T-cell (primary cell): ENCODE measurements around the gene MAP2K7. TPM values are rescaled to one million over a fixed set of nuclear protein-coding genes. Genes with fewer than 3 reads are reported as not detected.

Source experiments
- ATAC-seq, 4 experiments: fragments of 200-7000 bp in 3 of 4; fragments of 150-1000 bp in 1 of 4; cut with Tn5 transposase; replicated peaks in 1 of 4; 1 replicate in 3 of 4; 2 replicates in 1 of 4; pipeline ENCODE4 v1.10.0; 2021; ENCODE audit warnings: moderate library complexity in 3 of 4, mild to moderate bottlenecking in 2 of 4, moderate number of reproducible peaks in 1 of 4
- CTCF ChIA-PET, 2 donors: fragments of 300-600 bp; sonication (Branson Sonifier 250); formaldehyde crosslinking; loops; one replicate each; lab custom pipeline; 2022; ENCODE audit warnings: antibody characterized with exemption in 2 of 2; lab: Charles Lee
- POLR2A ChIA-PET, 2 donors: fragments of 300-600 bp; sonication (Branson Sonifier 250); formaldehyde crosslinking; loops; one replicate each; lab custom pipeline; 2022; ENCODE audit warnings: antibody characterized with exemption in 2 of 2; lab: Charles Lee
- DNase-seq, 35 experiments: peaks; one replicate each; pipeline versions ENCODE4 v3.0.0 to v3.0.0-alpha.2; 2013 to 2023
- H3K27ac ChIP-seq: one replicate; pipeline ENCODE4 v1.5.1; 2013; ENCODE audit warnings: low read length
- H3K27me3 ChIP-seq, 2 experiments: replicated peaks in 1 of 2; 1 replicate in 1 of 2; 2 replicates in 1 of 2; pipeline versions ENCODE4 v1.6.1 to v1.7.0; 2013; ENCODE audit warnings: low read length in 1 of 2, mixed read lengths in 1 of 2; ENCODE audit not compliant: control insufficient read depth in 2 of 2, insufficient read depth in 2 of 2; ENCODE audit errors: extremely low read depth in 1 of 2
- H3K36me3 ChIP-seq, 2 donors: 1 replicate in 1 of 2; 2 replicates in 1 of 2; pipeline versions ENCODE4 v1.6.1 to v1.7.0; 2013; ENCODE audit warnings: low read length in 1 of 2; ENCODE audit not compliant: control insufficient read depth in 2 of 2, insufficient read depth in 1 of 2; ENCODE audit errors: extremely low read depth in 1 of 2
- H3K4me1 ChIP-seq, 2 experiments: 1 replicate in 1 of 2; 2 replicates in 1 of 2; pipeline versions ENCODE4 v1.6.1 to v1.7.0; 2013; ENCODE audit warnings: low read length in 2 of 2, mixed read lengths in 1 of 2; ENCODE audit not compliant: insufficient read depth in 2 of 2, control insufficient read depth in 1 of 2; ENCODE audit errors: extremely low read depth in 1 of 2
- H3K4me3 ChIP-seq, 2 donors: 1 replicate in 1 of 2; 2 replicates in 1 of 2; pipeline versions ENCODE4 v1.5.1 to v1.7.0; 2013; ENCODE audit warnings: mild to moderate bottlenecking in 2 of 2, low read length in 1 of 2, moderate library complexity in 1 of 2; ENCODE audit not compliant: control insufficient read depth in 1 of 2; ENCODE audit errors: extremely low read depth in 1 of 2
- H3K9me3 ChIP-seq: 2 replicates; pipeline ENCODE4 v1.7.0; 2013
- H3K27ac Mint-ChIP-seq, 2 donors: one replicate each; pipeline ENCODE4 v1.8.0; 2020 to 2021; ENCODE audit warnings: mild to moderate bottlenecking in 2 of 2, mixed read lengths in 2 of 2
- H3K27me3 Mint-ChIP-seq, 2 donors: one replicate each; pipeline ENCODE4 v1.8.0; 2021 to 2022; ENCODE audit warnings: mixed read lengths in 2 of 2
- H3K36me3 Mint-ChIP-seq: one replicate; pipeline ENCODE4 v1.8.0; 2021; ENCODE audit warnings: mixed read lengths
- H3K4me1 Mint-ChIP-seq, 3 donors: one replicate each; pipeline ENCODE4 v1.8.0; 2020 to 2022; ENCODE audit warnings: mixed read lengths in 3 of 3, mild to moderate bottlenecking in 1 of 3
- H3K4me3 Mint-ChIP-seq, 3 donors: one replicate each; pipeline ENCODE4 v1.8.0; 2020 to 2022; ENCODE audit warnings: mild to moderate bottlenecking in 3 of 3, mixed read lengths in 3 of 3, moderate library complexity in 3 of 3
- H3K9me3 Mint-ChIP-seq, 3 donors: one replicate each; pipeline ENCODE4 v1.8.0; 2020 to 2022; ENCODE audit warnings: mixed read lengths in 3 of 3
- WGBS: methylation state at CpG from one replicate; pipeline ENCODE4 v1.1.5; 2013; ENCODE audit warnings: missing lambda C conversion rate; ENCODE audit not compliant: insufficient coverage; 5-methylcytosine and 5-hydroxymethylcytosine counted together
- total RNA-seq, 35 experiments: library from RNA in 6 of 35; stranded (reverse) in 6 of 35; fragments of 120-200 nt in 1 of 35; gene quantifications; one replicate each; pipeline versions ENCODE4 v1.2.1 to v1.2.4 and lab custom pipeline; 2013 to 2026

MAP2K7 gene
- total RNA-seq, 5 donors from 2014 or later (not counting 1 experiment from before 2014, with no cell fraction given) = 68.1 to 93.1 (median 73.5) TPM

- Mint-ChIP-seq H3K9me3 (no peaks in the 10 kb centered on the region), H3K4me3 (peak overlapping the region; percentile 60 to 80 (median 64)), H3K27ac (peak overlapping the region in 1 of 2 donors; percentile 48), H3K36me3 (no peaks in the 10 kb centered on the region), H3K27me3 (peaks cover 17 to 20% of the 10 kb centered on the region in 2 donors), H3K4me1 (peaks cover 33 to 44% (median 37%) of the 10 kb centered on the region in 3 donors)
- 15% methylated on average over 20 of the region's 30 CpGs for WGBS
- ATAC-seq = peak; percentile 3 to 32 (median 16)
- H3K9me3 ChIP-seq = no peaks in the 10 kb centered on the region
- POLR2A ChIA-PET = interaction anchor here (0.6 to 0.9 kb wide), 2 partner anchors 30 to 1965 kb away, joined by 3 to 4 read pairs; no protein-coding TSS in a partner anchor
- H3K4me1 ChIP-seq = peaks cover 5 to 68% of the 10 kb centered on the region in 2 experiments
- no peak overlapping the region for H3K27ac ChIP-seq
- peak in 33 of 35 experiments; percentile 23 to 73 (median 63) for DNase-seq
- peaks cover 0 to 73% of the 10 kb centered on the region in 2 experiments for H3K27me3 ChIP-seq
- peak overlapping the region; percentile 15 to 23 for H3K4me3 ChIP-seq
- CTCF ChIA-PET = interaction anchor here (0.6 to 1.9 kb wide), 15 partner anchors 9 to 801 kb away, joined by 3 to 32 read pairs (median 4); partner anchors contain the start of genes MAP2K7 (in 1 of the 2), PNPLA6 (in 1 of the 2), SNAPC2 (in 1 of the 2) and TIMM44 (in 1 of the 2)
- no peaks in the 10 kb centered on the region for H3K36me3 ChIP-seq
These were observed 33.7 kb upstream of the MAP2K7 start for GRCh38 chr19:7869910-7870511.

GRCh38 chr19:7870571-7871436 is 32.9 kb upstream of the MAP2K7 start:
- DNase-seq = peak in 31 of 35 experiments; percentile 39 to 70 (median 56)
- no peaks in the 10 kb centered on the region for H3K9me3 ChIP-seq
- peaks cover 13 to 17% of the 10 kb centered on the region in 2 donors for H3K27me3 Mint-ChIP-seq
- H3K4me3 Mint-ChIP-seq = peak overlapping the region; percentile 40 to 80 (median 41)
- ChIA-PET POLR2A (no interaction called here), CTCF (interaction anchor here in 1 of 2 donors (0.6 to 0.8 kb wide), 3 partner anchors 33 to 74 kb away, joined by 3 to 9 read pairs (median 3); partner anchors contain the start of gene MAP2K7)
- no peaks in the 10 kb centered on the region for H3K36me3 ChIP-seq
- no peak overlapping the region for H3K27ac ChIP-seq
- peaks cover 5 to 63% of the 10 kb centered on the region in 2 experiments for H3K4me1 ChIP-seq
- no peak overlapping the region for H3K4me3 ChIP-seq
- no peaks in the 10 kb centered on the region for H3K9me3 Mint-ChIP-seq
- no peak for ATAC-seq
- no peak overlapping the region for H3K27ac Mint-ChIP-seq
- 45% methylated on average over 10 of the region's 11 CpGs for WGBS
- peaks cover 26 to 38% (median 32%) of the 10 kb centered on the region in 3 donors for H3K4me1 Mint-ChIP-seq
- peaks cover 0 to 71% of the 10 kb centered on the region in 2 experiments for H3K27me3 ChIP-seq
- H3K36me3 Mint-ChIP-seq = no peaks in the 10 kb centered on the region

- Mint-ChIP-seq H3K9me3 (no peaks in the 10 kb centered on the region), H3K27ac (peak overlapping the region in 1 of 2 donors; percentile 32), H3K4me1 (peaks cover 26 to 38% (median 32%) of the 10 kb centered on the region in 3 donors), H3K4me3 (peak overlapping the region; percentile 40 to 80 (median 41)), H3K27me3 (peaks cover 13 to 19% of the 10 kb centered on the region in 2 donors), H3K36me3 (no peaks in the 10 kb centered on the region)
- H3K36me3 ChIP-seq = no peaks in the 10 kb centered on the region
- peaks cover 0 to 65% of the 10 kb centered on the region in 2 experiments for H3K27me3 ChIP-seq
- H3K9me3 ChIP-seq = no peaks in the 10 kb centered on the region
- H3K27ac ChIP-seq = no peak overlapping the region
- peak overlapping the region in 1 of 2 donors; percentile 2 for H3K4me3 ChIP-seq
- POLR2A ChIA-PET = no interaction called here
- WGBS = 12% methylated on average over 33 of the region's 33 CpGs
- peak in 34 of 35 experiments; percentile 52 to 94 (median 89) for DNase-seq
- peak in 1 of 4 experiments; percentile 4 for ATAC-seq
- CTCF ChIA-PET = interaction anchor here in 1 of 2 donors (0.7 to 0.8 kb wide), 2 partner anchors 32 to 191 kb away, joined by 3 read pairs; partner anchors contain the start of genes MAP2K7 and TRAPPC5
- peaks cover 5 to 63% of the 10 kb centered on the region in 2 experiments for H3K4me1 ChIP-seq
These were observed 32.0 kb upstream of the MAP2K7 start for GRCh38 chr19:7871437-7872305.

GRCh38 chr19:7872306-7873204 is 31.1 kb upstream of the MAP2K7 start:
- Mint-ChIP-seq H3K27me3 (peaks cover 13 to 19% of the 10 kb centered on the region in 2 donors), H3K4me3 (peak overlapping the region; percentile 25 to 80 (median 34)), H3K9me3 (no peaks in the 10 kb centered on the region), H3K4me1 (peaks cover 26 to 38% (median 32%) of the 10 kb centered on the region in 3 donors), H3K27ac (no peak overlapping the region), H3K36me3 (no peaks in the 10 kb centered on the region)
- Histone ChIP-seq H3K36me3 (no peaks in the 10 kb centered on the region), H3K9me3 (no peaks in the 10 kb centered on the region), H3K27ac (no peak overlapping the region), H3K4me1 (peaks cover 5 to 63% of the 10 kb centered on the region in 2 experiments), H3K27me3 (peaks cover 0 to 57% of the 10 kb centered on the region in 2 experiments), H3K4me3 (no peak overlapping the region)
- DNase-seq (no peak), ATAC-seq (no peak)
- ChIA-PET CTCF (interaction anchor here in 1 of 2 donors (0.7 kb wide), 1 partner anchor 192 kb away, joined by 3 read pairs; the partner anchor contains the start of gene TRAPPC5), POLR2A (no interaction called here)
- 48% methylated on average over 34 of the region's 47 CpGs for WGBS
